GM21515 (cell line): ENCODE results near the gene CREBRF.
"Not testable (repeated sequence)": the region's sequence is repeated elsewhere in the genome, so short reads cannot be mapped to it uniquely, and the experiment has no call there.

ENCODE experiments used
- ATAC-seq: cut with Tn5 transposase; IDR thresholded peaks from one replicate; pipeline ENCODE4 v1.9.1; 2021; ENCODE audit not compliant: unreplicated experiment

CREBRF gene

DNA sequence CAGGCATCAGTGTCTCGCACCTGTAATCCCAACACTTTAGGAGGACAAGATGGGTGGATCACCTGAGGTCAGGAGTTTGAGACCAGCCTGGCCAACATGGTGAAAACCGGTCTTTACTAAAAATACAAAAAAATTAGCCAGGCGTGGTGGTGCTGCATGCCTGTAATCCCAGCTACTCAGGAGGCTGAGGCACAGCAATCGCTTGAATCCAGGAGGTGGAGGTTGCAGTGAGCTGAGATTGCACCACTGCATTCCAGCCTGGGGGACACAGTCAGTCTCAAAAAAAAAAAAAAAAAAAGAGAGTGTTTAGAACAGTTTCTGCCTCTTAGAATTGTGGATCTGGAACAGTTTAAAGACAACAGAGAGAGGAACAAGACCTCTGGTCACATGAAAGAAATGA is 20.3 kb downstream of the CREBRF start:
- not testable (repeated sequence) for ATAC-seq

DNA sequence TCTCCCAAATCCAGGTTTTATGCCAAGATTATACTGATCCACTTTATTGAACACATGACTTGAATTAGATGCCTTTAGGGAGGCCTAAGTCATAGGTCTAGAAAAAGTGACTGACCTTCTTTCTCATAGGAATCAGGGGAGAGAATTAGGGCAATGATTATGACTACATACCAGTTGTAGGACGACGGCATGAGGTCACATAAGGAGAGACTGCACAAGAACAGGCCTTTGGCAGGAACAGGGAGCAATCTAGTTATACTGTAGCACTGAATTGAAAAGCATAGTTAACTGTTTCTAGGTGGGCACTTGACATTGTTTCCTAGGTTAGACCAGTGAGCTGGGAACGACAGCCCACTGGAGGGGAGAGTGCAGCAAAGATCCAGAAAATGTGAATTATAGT is 22.7 kb downstream of the CREBRF start:
- no peak for ATAC-seq

DNA sequence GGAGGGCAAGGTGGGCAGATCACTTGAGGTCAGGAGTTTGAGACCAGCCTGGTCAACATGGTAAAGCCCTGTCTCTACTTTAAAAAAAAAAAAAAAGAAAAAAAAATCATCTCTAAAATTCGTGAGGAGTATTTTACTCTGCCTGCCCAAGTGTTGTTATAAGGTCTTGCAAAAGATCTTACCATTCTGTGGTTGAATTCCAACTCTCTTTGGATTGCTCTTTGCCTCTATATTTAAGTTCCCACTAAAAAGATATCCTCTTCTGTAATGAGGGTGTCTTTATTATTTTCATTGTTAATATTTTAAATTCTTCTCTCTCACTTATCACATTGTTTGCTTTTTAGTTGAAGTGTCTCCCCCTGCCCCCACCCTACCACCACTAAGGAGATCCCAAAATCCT is 33.4 kb downstream of the CREBRF start:
- ATAC-seq, result no peak

DNA sequence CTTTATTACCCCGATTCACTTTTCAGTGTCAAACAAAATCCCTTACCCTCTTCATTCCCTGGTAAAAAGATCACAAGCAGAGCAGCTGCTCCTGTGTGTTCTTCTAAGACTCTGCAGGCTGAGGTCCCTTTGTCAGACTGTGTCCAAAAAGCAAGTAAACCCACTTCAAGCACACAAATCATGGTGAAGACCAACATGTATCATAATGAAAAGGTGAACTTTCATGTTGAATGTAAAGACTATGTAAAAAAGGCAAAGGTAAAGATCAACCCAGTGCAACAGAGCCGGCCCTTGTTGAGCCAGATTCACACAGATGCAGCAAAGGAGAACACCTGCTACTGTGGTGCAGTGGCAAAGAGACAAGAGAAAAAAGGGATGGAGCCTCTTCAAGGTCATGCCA is 34.5 kb downstream of the CREBRF start:
- no peak for ATAC-seq

DNA sequence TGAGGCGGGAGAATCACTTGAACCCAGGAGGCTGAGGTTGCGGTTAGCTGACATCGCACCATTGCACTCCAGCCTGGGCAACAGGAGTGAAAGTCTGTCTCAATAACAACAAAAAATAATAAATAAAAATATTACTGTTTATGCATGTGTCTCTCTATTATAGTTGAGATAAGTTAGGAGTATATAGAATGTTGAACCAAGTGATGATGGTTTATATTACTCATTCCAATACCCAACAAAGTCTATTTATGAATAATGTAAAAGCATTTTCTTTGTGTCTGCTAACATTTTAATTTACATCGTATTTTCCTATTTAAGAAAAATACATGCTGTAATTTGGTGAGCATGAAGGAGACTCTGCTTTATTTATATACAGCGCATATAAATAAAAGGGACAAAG is 35.8 kb downstream of the CREBRF start:
- no peak for ATAC-seq

DNA sequence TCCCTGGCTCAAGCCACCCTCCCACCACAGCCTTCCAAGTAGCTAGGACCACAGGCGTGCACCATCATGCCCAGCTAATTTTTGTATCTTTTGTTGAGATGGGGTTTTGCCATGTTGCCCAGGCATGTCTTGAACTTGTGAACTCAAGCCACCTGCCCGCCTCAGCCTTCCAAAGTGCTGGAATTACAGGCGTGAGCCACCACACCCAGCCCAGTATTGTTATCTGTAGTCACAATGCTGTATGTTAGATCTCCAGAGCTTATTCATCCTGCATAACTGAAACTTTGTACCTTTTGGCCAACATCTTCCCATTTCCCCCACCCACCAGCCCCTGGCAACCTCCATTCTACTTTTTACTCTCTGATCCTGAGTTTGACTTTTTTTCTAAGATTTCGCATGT is 37.5 kb downstream of the CREBRF start:
- ATAC-seq, result no peak

DNA sequence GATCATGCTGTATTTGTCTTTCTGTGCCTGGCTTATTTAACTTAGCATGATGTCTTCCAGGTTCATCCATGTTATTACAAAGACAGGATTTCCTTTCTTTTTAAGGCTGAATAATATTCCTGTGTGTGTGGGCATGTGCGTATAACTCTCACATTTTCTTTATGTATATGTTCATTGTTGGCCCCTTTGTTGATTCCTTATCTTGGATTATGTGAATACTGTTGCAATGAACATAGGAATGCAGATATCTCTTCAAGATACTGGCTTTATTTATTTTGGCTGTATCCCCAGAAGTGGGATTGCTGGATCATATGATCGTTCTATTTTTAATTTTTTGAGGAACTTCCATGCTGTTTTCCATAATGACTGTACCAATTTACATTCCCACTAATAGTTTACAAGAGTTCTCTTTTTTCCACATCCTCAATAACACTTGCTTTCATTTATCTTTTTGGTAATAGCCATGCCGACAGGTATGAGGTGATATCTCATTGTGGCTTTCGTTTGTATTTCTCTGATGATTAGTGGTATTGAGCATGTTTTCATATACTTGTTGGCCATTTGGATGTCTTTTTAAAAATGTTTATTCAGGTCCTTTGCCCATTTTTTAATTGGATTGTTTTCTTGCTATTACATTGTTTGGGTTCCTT is 38.0 kb downstream of the CREBRF start:
- ATAC-seq, result no peak

DNA sequence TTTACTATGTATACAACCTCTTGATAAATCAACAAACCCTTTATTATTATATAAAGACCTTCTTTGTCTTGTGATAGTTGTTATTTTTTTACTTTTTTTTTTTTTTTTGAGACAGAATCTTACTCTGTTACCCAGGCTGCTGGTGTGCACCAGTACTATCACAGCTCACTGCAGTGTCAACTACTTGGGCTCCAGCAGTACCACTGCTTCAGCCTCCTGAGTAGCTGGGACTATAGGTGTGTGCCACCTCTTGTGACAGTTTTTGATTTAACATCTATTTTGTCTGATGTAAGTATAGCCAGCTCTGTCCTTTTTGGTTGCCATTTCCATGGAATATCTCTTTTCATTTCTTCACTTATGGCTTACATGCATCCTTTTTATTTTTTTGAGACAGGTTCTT is 42.6 kb downstream of the CREBRF start:
- ATAC-seq, result no peak

DNA sequence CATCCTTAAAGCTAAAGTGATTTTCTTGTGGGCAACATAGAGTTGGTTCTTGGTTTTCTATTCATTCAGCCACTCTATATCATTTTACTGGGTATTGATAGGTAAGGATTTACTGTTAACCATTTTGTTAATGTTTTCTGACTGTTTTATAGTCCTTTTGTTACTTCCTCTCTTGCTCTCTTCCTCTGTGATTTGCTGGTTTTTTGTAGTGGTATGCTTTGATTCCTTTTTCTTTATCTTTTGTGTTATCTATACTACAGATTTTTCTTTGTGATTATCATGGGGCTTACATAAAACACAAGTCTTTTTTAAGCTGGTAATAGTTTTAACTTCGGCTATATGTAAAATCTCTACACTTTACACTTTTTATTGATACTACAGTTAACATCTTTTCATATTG is 43.3 kb downstream of the CREBRF start:
- ATAC-seq, result no peak

DNA sequence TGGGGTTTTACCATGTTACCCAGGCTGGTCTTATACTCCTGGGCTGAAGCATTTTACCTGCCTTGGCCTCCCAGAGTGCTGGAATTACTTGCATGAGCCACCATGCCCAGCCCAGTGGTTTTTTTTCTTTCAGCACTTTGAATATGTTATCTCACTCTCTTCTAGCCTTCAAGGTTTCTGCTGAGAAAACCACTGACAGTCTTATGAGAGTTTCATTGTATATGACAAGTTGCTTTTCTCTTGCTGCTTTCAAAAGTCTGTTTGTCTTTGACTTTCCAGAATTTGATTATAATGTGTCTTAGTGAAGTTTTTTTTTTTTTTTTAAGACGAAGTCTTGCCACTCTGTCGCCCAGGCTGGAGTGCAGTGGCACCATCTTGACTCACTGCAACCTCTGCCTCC is 45.1 kb downstream of the CREBRF start:
- ATAC-seq, result no peak

DNA sequence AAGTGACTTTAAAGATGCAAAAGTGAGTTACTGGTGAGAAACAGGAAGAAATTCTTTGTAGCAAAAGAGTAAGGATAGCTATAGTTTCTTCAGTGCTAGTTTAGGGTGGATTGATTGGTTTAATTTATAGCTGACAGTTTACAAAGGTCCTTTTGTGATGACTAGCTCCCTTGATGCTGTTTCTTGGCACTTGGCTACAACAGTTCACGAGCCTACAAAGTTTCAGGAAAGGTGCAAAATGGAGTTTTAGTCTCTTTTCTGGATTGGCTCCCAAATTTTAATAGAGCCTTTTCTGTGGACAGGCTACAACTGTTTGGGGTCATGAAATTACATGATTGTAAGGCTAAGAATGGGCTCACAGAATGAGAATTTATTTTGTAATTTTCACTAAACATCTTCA is 47.3 kb downstream of the CREBRF start:
- no peak for ATAC-seq

DNA sequence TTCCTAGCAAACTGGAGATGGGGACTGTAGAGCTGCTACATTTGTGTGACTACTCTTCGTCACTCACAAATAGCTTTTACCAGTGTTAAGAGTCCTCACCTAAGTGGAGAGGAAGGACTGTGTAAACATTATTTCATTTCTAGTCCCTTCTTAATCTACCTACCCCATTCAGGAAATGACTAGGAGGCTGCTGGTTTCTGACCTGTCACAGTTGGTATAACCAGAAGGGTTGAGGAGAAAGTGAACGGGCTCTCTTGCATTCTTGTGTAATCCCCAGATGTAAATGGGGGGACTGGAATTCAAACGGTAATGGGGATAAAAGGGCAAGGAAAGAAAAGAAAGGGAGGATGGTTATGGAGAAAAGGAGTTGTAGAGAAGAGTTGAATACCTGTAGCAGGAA is 52.8 kb downstream of the CREBRF start:
- ATAC-seq, result no peak

DNA sequence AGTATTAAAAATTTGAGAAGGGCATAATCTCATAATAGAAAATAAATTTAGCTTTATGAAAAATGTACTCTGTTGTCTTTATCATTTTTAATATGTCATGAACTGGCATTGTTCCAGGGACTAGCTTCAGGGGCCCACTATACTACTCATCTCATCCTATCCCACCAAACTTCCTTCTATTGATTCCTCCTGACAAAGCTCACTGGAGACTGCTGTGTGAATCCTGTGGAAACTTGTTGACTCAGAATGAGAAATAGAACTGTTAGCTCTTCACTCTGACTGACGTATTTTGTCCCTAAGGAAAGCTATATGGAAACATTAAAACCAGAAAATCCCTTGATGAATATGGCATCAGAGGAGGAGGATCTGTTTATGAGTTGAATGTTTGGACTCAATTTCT is 58.4 kb downstream of the CREBRF start:
- ATAC-seq, result no peak

DNA sequence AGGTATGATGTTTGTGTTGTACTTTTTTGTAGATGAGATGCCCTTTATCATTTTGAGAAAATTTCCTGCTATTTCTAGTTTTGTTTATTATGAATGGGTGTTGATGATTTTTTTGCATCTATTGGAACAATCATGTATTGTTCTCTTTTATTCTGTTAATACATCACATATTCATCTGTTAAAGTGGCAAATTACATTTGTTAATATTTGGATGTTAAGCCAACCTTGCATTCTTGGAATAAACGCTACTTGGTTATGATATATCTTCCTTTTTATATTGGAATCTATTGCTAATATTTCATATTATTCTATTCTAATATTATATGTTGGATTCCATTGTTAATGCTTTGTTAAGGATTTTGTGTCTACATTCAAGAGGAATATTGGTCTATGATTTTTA is 63.6 kb downstream of the CREBRF start:
- ATAC-seq, result no peak

DNA sequence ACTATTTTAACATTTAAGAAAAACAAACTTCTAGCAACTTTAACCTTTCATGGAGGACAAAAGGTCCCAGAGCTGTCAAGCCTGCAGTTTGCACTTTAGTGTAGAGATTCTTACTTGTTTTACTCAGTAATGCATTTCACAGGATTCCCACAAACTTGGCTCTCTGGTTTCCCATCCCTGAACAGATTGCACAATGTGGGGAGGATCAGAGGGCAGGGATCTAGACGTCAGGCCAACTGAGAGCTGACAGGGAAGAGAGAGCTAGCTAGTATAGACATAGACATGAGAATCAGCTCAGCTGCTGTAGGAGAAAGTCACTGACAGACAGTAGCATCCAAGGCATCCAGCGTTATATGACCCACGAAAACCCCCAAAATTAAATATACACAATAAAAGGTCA is 67.3 kb downstream of the CREBRF start:
- ATAC-seq, result no peak

DNA sequence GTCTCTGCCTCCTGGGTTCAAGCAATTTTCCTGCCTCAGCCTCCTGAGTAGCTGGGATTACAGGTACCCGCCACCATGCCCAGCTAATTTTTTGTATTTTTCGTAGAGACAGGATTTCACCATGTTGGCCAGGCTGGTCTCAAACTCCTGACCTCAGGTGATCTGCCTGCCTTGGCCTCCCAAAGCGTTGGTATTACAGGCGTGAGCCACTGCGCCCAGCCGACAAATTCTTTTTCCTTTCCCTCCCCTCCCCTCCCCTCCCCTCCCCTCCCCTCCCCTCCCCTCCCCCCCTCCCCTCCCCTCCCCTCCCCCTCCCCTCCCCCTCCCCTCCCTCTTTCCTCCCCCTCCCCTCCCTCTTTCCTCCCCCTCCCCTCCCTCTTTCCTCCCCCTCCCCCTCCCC is 76.0 kb downstream of the CREBRF start:
- not testable (repeated sequence) for ATAC-seq

DNA sequence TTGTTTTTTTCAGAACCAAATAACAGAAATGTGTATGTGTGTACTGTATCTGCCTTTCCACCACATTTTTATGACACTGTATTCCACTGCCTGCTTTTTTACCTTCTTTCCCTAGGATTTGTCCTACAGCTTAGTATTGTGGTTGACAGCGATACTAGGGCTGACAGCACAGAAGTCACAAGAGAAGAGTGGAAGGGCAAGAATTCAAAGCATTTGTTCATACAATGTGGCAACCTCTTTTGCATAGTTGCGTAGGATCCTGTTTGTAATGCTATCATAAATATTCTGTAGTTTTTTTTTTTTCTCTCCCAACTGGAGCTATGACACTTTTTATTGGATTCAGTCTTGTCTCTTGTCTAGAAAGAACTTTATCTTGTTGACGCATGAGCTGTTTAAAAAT is 82.6 kb downstream of the CREBRF start:
- no peak for ATAC-seq

DNA sequence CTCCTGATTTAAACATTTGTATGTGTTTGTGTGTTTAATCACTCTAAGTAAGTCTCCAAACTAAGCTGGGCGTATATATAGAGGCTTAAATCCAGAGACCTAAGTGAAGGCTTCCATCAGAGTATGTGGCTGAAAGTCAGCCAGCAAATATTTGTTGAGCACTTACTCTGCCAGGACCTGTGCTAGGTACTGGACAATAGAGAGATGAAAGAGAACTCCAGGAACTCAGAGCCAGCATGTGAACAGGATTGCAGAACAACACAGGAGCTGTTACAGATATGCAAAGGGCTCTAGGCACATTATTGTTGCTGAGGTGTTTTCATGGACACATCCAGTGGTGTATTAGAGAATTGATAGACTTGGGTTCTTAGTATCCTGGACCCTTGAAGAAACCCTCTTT is 83.5 kb downstream of the CREBRF start:
- no peak for ATAC-seq

DNA sequence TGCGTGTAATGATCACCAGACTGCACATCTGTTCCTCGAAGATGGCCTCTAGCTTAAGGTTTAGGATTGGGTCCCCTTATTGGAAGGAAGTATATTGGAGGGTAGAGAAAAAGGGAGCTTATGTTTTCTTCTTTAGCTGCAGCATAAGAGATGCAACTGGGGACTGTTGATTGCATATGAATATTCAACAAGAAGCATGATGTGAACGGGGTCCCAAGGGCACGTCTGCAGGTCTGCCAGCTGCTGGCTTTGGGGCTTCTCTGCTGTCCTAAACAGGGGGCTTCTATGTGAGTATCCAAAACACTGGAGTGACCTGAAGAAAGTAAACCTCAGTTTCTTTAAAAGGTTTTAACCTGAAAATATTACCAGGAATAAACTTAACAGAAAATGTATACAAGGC is 84.6 kb downstream of the CREBRF start:
- no peak for ATAC-seq

DNA sequence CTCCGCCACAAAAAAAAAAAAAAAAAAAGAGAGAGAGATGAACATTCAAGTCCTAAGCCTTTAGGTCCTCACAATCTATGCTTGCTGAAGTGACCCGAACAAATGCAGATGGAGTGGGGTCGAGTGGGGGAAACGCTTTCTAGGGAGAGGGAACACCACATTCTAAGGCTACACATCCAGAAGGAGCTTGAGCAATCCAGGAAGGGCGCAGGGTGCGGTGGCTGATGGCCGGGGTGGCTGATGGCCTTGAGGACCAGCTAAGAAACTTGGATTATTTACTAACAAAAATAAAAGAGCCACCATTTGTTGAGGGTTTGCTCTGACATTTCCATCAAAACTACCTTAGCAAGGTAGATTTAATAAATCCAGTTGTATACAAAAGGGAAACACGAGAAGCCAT is 87.4 kb downstream of the CREBRF start:
- ATAC-seq, result no peak

DNA sequence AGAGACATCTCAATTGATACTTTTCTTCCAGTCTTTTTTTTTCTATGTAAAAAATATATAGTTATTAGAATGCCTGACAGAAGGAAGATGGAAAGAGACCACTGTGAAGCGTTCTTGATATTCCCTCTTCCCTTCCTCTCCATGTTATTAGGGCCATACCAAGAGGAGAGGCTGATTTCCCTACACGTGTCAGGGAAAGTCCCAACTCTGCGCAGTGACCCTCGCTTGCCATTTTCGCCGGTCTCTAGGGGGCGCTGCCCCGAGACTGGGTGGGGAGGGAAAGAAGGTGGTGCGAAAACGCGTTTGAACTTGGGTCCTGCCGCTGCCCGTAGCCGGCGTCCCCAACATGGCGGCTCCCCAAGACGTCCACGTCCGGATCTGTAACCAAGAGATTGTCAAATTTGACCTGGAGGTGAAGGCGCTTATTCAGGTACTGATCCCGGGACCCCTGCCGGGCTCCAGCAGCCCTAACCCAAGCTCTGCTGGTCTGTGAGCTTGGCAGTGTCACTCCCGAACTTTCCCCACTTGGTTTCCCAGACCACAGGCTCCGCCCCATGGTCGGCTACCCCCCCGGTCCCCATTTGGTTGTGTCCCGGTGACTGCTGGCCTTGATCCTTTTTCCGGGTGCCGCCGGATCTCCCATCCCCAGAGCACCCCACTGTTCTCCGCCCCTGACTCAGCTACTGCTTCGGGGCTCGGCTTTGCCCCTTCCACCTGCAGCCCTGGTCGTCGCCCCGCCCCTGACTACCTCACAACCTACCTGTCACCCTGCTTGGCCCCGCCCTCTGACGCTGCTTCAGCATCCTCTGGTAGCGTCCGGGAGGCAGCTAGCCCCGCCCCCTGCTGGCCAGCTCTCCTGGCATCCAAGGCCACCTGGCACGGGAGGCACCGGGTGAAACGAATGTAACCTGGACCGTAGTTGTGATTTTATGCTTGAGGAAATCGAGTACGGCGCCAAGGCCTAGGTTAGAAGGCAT is 88.3 kb downstream of the CREBRF start, which contains the start of gene BNIP1:
TSS of gene BNIP1 (plus strand) at position 332 of the 977 bp plus-strand sequence. CDS start at position 347, 15 bp downstream.
- peak; percentile 85 for ATAC-seq

DNA sequence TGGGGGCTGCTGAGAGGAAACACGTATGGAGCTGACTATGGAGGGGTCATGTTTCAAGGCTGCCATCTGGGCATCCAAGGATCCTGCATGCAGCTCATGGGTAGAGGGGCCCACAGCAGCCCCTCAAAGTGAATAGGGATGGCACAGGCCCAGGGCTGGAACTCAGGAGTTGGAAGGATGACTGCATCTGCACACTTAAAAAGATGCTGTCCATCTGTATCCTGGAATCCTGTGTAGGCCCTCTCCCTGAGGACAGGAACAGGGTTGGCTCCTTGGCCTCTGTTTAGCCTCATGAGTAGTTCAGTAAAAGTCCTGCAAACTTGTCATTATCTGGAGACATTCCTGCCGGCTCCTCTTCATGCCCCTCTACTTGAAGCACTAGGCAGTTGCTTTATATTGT is 92.2 kb downstream of the CREBRF start:
- no peak for ATAC-seq
